ENCODE measurements around the gene ZMYM2. TPM values are rescaled to one million over a fixed set of nuclear protein-coding genes. Genes with fewer than 3 reads are reported as not detected.

The ZMYM2 gene
- 53.7 and 60.2 TPM in 2 replicates for total RNA-seq

DNA sequence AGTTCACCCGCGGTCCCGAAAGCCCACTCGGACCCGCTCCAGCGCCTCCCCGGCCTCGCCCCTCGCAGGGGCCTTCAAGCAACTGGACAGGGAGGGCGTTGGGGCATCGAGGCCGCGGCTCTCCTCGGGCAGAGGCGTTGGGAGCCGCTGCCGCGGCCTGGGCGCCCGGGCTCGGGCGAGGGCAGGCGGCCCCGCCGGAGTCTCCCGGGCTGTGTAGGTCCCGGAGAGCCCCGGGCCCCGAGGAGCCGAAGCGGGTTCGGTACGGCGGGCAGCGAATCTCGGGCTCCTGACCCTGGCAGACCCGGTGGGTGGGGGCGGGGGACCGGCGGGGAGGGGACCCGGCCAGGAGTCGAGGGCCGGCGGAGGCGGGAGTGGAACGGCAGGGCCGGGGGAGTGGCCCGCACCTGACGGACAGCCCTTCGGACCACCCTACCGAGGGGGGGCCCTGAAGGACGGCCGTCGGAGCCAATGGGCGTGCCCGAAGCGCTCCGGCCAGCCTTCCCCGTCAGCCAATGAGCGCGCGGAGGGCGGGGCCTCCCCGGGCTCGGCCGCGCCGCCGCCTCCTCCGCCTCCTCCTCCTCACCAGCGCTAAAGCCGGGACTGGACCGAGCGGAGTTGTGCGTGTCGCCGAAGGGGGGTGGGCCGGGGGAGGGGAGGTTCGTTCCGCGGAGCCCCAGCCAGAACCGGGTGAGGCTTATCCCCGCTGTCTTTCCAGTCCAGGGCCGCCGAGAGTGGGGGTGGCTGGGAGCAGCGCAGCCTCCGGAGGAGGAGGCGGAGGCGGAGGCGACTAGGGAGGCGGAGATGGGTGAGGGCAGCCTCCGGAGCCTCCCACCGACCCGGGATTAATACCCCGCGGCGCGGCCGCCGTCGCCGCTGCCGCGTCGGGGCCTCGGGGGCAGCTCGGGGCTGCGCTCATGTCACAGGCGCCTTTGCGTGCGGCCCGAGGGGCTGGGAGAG is at the start of gene ZMYM2:
Gene ZMYM2, plus strand, starts transcription at position 573 of the 957 bp plus-strand sequence. CDS start 34,346 bp downstream, outside the sequence.

Other genes with a start within 250 kb of the ZMYM2 start
- 53.5 and 68.8 TPM in 2 replicates for gene PSPC1, start 175.8 kb upstream of the ZMYM2 start, total RNA-seq
- gene ZMYM5, start 95.1 kb upstream of the ZMYM2 start, total RNA-seq: 12.4 and 15.1 TPM in 2 replicates
- not detected in 2 replicates for gene GJA3, start 202.3 kb downstream of the ZMYM2 start, total RNA-seq
- gene GJB2, start 234.2 kb downstream of the ZMYM2 start, total RNA-seq: not detected in 2 replicates